ENCODE results near the gene NPEPL1. TPM values are rescaled to one million over a fixed set of nuclear protein-coding genes. Genes with fewer than 3 reads are reported as not detected.
A peak's percentile ranks its signal among the peaks of the same experiment; 100 is the strongest.

Gene NPEPL1
- total RNA-seq, 1 donor from 2014 or later: 43.2 TPM

DNA sequence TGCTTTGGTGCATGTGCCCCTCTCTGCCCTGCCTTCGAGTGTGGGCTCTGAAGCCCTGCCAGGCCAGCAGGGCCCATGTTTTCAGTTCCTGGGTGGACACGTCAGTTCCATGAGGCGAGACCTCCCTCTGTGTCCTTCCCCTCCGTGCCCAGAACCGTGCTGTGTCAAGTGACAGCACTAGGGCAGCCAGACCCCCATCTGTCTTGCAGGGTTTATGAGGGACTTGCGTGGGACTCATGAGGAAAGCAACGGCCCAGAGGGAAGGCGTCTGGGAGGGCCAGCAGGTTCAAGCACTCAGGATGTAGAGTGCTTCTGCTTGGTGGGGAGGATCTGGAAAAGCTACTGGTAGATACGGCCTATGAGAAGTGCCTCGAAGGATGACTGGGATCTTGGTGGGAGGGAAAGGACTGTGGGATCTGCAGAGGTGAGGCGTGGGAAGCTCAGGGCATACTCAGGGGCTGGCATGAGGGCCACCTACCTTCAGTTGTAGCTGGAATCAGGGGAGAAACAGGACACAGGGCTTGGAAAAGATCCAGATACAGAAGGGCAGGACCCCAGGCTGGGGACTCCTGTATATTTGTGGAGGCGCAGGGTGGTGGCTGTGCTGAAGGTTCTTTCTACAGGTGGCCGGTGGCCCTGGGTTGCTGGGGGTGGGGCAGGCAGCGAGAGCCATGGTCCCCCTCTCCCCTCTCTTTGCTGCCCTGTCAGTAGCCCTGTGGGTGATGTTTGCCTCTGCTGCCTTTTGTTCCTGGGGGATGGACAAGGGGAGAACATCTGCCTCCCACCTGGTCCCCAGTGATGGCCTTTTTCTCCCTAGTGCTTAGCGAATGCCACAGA lies 5.5 kb downstream of the NPEPL1 start:
- Mint-ChIP-seq H3K27ac (ENCODE audit: unreplicated experiment) (peak overlapping the region; percentile 43), H3K4me1 (ENCODE audit: low read depth, unreplicated experiment) (peaks cover 5% of the 10 kb centered on the region), H3K9me3 (ENCODE audit: unreplicated experiment) (peaks cover 6% of the 10 kb centered on the region), H3K27me3 (ENCODE audit: unreplicated experiment) (peaks cover 5% of the 10 kb centered on the region), H3K4me3 (ENCODE audit: unreplicated experiment) (no peak overlapping the region), H3K36me3 (ENCODE audit: unreplicated experiment) (peaks cover 7% of the 10 kb centered on the region)
- no peak for DNase-seq
- TF ChIP-seq, protein P1, sequence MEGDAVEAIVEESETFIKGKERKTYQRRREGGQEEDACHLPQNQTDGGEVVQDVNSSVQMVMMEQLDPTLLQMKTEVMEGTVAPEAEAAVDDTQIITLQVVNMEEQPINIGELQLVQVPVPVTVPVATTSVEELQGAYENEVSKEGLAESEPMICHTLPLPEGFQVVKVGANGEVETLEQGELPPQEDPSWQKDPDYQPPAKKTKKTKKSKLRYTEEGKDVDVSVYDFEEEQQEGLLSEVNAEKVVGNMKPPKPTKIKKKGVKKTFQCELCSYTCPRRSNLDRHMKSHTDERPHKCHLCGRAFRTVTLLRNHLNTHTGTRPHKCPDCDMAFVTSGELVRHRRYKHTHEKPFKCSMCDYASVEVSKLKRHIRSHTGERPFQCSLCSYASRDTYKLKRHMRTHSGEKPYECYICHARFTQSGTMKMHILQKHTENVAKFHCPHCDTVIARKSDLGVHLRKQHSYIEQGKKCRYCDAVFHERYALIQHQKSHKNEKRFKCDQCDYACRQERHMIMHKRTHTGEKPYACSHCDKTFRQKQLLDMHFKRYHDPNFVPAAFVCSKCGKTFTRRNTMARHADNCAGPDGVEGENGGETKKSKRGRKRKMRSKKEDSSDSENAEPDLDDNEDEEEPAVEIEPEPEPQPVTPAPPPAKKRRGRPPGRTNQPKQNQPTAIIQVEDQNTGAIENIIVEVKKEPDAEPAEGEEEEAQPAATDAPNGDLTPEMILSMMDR (IDR thresholded peaks at IDR 0.05; ENCODE audit: partially characterized antibody, unreplicated experiment): no peak

DNA sequence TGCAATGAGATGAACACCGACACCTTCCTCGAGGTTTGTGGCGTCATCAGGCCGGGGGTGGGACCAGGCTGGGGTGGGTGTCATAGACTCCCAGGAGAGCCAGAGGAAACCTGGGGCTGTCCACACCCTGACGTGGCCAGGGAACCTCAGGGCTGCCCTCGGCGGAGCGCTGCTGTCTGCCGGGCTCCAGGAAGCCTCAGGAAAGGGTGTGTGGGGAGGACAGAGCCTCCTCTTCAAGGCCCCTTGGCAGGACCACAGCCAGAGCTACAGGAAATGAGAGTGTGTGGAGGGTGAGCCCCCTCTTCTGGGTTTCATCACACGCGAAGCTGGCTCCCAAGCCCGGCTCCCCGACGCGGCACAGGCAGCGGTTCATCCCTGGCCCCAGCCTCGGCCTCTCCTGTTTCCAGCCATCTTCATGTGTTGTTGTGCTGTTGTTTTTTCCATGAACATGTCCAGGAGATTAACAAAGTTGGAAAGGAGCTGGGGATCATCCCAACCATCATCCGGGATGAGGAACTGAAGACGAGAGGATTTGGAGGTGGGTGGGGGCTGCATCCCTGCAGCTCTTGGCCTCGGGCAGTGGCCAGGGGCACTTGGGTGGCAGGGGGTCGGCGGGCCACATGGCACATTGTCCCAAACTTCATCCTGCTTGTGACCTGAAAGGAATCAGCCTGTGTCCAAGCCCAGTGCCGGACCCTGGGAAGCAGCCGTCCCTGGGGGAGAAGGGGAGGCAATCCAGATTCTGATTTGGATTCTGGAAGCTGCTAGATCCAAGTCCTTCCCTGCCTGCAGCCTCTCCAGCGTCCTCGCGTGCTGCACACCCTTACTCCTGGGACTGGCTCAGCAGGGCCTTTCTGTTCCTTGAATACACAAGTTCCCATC lies 6.4 kb downstream of the NPEPL1 start:
- TF ChIP-seq, protein P1 (IDR thresholded peaks at IDR 0.05; ENCODE audit: partially characterized antibody, unreplicated experiment): no peak
- peaks cover 4% of the 10 kb centered on the region for H3K9me3 Mint-ChIP-seq (ENCODE audit: unreplicated experiment)
- peaks cover 12% of the 10 kb centered on the region for H3K36me3 Mint-ChIP-seq (ENCODE audit: unreplicated experiment)
- H3K27ac Mint-ChIP-seq (ENCODE audit: unreplicated experiment): no peak overlapping the region
- H3K27me3 Mint-ChIP-seq (ENCODE audit: unreplicated experiment): peaks cover 5% of the 10 kb centered on the region
- no peak overlapping the region for H3K4me3 Mint-ChIP-seq (ENCODE audit: unreplicated experiment)
- H3K4me1 Mint-ChIP-seq (ENCODE audit: low read depth, unreplicated experiment): peaks cover 5% of the 10 kb centered on the region
- DNase-seq: no peak

DNA sequence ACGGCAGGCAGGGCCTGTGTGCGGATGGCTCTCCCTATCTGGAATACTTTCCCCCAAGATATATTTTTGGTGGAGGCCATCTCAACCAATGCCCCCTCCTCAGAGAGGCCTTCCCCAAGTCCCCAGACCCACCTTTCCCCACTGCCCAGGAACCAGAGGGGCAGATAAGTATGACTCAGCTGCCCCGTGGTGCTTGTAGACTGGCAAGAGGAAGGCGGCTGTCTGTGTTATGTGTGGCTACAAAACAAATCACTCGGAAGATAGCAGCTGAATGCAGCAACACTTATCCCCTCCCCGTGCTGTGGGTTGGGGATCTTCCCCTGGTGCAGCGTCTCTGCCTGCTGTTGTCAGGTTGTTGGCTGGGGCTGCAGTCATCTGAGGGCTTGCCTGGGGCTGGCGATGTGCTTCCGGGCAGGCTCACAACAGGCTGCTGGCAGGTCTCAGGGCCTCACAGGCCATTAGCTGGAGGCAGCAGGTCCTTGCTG lies 7.1 kb downstream of the NPEPL1 start:
- no peak for DNase-seq
- TF ChIP-seq, protein P1 (IDR thresholded peaks at IDR 0.05; ENCODE audit: partially characterized antibody, unreplicated experiment): no peak
- peaks cover 5% of the 10 kb centered on the region for H3K4me1 Mint-ChIP-seq (ENCODE audit: low read depth, unreplicated experiment)

DNA sequence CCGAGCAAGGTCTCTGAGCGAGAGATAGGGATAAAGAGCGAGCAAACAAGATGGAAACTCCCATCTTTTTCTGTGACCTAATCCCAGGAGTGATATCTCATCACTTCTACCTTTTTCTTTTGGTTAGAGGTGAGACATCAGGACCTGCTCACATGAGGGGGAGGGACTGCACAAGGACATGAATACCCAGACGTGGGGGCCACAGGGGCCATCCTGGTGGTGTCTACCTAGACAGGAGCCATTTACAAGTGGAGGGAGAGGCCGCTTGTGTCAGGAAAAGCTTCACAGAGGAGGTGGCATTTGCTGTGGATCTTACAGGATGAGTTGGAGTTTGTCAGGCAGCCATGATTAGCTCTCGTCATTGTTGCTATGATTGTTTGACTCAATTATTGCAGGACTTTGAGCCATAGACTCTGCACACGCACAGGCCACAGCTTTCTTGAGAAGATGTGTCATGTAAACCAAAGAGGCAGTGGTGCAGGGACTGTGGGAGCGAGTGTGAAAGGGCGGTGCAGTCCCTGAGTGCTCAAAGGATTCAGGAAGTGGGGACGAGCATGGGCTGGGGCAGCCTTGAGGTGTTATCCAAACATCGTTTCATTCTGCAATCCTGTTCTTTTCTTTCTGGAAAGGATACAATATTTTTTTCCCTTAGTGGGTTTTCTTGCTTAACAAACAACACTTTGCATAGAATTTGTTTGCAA lies 7.7 kb downstream of the NPEPL1 start:
- H3K36me3 Mint-ChIP-seq (ENCODE audit: unreplicated experiment): peaks cover 25% of the 10 kb centered on the region
- DNase-seq: no peak
- peak overlapping the region; percentile 44 for H3K27ac Mint-ChIP-seq (ENCODE audit: unreplicated experiment)

More for the DNA sequence above, 7.1 kb downstream of the NPEPL1 start:
- no peak overlapping the region for H3K4me3 Mint-ChIP-seq (ENCODE audit: unreplicated experiment)
- no peak overlapping the region for H3K27ac Mint-ChIP-seq (ENCODE audit: unreplicated experiment)
- H3K9me3 Mint-ChIP-seq (ENCODE audit: unreplicated experiment): peaks cover 4% of the 10 kb centered on the region
- peaks cover 5% of the 10 kb centered on the region for H3K27me3 Mint-ChIP-seq (ENCODE audit: unreplicated experiment)
- peaks cover 18% of the 10 kb centered on the region for H3K36me3 Mint-ChIP-seq (ENCODE audit: unreplicated experiment)

More for the DNA sequence above, 7.7 kb downstream of the NPEPL1 start:
- Mint-ChIP-seq H3K4me3 (ENCODE audit: unreplicated experiment) (no peak overlapping the region), H3K9me3 (ENCODE audit: unreplicated experiment) (peaks cover 4% of the 10 kb centered on the region), H3K27me3 (ENCODE audit: unreplicated experiment) (peaks cover 5% of the 10 kb centered on the region), H3K4me1 (ENCODE audit: low read depth, unreplicated experiment) (peaks cover 5% of the 10 kb centered on the region)
- TF ChIP-seq, protein P1 (IDR thresholded peaks at IDR 0.05; ENCODE audit: partially characterized antibody, unreplicated experiment): no peak
